HG03354 (cell line): ENCODE measurements around the gene RSF1.
A peak's percentile ranks its signal among the peaks of the same experiment; 100 is the strongest.

Experiments used
- ATAC-seq: cut with Tn5 transposase; IDR thresholded peaks from one replicate; pipeline ENCODE4 v1.9.1; 2021; ENCODE audit warnings: mild to moderate bottlenecking; ENCODE audit not compliant: unreplicated experiment, poor library complexity, severe bottlenecking

The RSF1 gene

GRCh38 chr11:77752516-77752915 is 68.0 kb downstream of the RSF1 start:
- no peak for ATAC-seq

GRCh38 chr11:77750394-77751156 is 69.9 kb downstream of the RSF1 start:
- ATAC-seq: no peak

- no peak for ATAC-seq
These were observed 71.3 kb downstream of the RSF1 start for GRCh38 chr11:77749232-77749631.

- no peak for ATAC-seq
These were observed 72.3 kb downstream of the RSF1 start for GRCh38 chr11:77748266-77748665.

GRCh38 chr11:77747381-77747969 is 73.0 kb downstream of the RSF1 start:
- no peak for ATAC-seq

- no peak for ATAC-seq
These were observed 84.0 kb downstream of the RSF1 start for GRCh38 chr11:77736473-77736872.

- ATAC-seq: no peak
These were observed 85.6 kb downstream of the RSF1 start for GRCh38 chr11:77734890-77735289.

GRCh38 chr11:77732143-77732542 is 88.4 kb downstream of the RSF1 start:
- ATAC-seq: no peak

GRCh38 chr11:77730789-77731188 is 89.7 kb downstream of the RSF1 start:
- ATAC-seq: no peak

GRCh38 chr11:77729063-77729462 is 91.5 kb downstream of the RSF1 start:
- no peak for ATAC-seq

GRCh38 chr11:77728203-77728786 is 92.2 kb downstream of the RSF1 start:
- ATAC-seq: no peak

GRCh38 chr11:77726524-77726923 is 94.0 kb downstream of the RSF1 start:
- ATAC-seq: no peak

- ATAC-seq: no peak
These were observed 95.1 kb downstream of the RSF1 start for GRCh38 chr11:77725433-77725832.

- no peak for ATAC-seq
These were observed 95.9 kb downstream of the RSF1 start for GRCh38 chr11:77724636-77725035.

GRCh38 chr11:77723024-77723423 is 97.5 kb downstream of the RSF1 start:
- no peak for ATAC-seq

- no peak for ATAC-seq
These were observed 110.2 kb downstream of the RSF1 start for GRCh38 chr11:77710358-77710757.

- no peak for ATAC-seq
These were observed 114.5 kb downstream of the RSF1 start for GRCh38 chr11:77705876-77706579.

- ATAC-seq: peak; percentile 34
These were observed 115.2 kb downstream of the RSF1 start for GRCh38 chr11:77705195-77705875.

GRCh38 chr11:77704029-77704428 is 116.5 kb downstream of the RSF1 start:
- ATAC-seq: no peak

- no peak for ATAC-seq
These were observed 121.1 kb downstream of the RSF1 start for GRCh38 chr11:77699425-77699824.
